Effector CD8-positive, alpha-beta T cell (primary cell): Measurements from ENCODE around the gene ADAMTS6.

Experiments
- DNase-seq: peaks from one replicate; lab custom pipeline; 2025; lab: John Stamatoyannopoulos, UW

The ADAMTS6 gene

DNA sequence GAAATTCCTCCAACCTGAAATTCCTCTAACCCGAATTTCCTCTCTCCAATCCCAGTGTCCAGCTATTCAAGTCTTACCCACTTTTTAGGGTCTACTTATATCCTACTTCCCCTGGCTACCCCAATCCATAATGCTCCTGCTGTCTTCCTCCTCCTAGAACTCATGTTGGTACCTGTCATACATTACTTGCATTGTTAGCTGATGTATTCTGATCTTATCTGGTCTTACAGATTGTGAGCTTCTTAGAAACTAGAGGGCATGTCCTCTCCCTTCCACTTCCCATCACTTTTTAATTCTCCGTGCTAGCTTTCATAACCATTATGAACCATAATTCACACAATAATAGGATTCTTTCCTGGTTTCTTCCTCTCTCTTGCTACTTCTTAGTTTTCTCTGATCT lies 376.9 kb downstream of the ADAMTS6 start:
- no peak for DNase-seq

DNA sequence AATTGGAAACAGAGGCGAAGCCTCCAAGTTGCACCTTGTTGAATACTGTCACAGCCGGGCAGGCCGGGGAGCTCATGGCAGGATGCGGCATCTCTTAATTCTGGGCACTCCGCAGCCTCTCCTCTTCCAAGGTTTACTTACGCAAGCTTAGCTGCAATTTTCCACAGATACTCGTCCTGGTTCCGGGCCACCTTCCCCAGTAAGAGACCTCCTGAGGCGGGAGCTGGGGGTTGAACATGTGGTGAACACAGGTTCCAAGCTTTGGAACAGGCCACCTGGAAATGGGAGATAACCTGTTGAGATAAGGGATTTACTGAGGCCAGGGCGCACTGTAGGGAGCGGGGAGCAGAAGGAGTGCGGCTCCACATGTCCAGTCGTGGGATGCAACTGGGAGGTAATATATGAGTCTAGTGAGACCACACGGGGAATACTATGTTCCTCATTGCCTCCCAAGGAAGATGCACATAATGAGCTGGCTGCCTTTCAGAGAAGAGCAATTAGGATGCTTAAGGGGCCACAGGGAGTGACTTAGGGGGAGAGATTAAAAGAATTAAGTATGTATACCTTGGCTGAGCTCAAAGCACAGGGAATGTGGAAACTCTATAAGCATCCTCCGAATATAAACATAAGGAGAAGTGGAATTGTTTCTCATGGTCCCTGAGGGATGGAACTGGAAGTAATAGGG lies 377.8 kb downstream of the ADAMTS6 start:
- DNase-seq: no peak

DNA sequence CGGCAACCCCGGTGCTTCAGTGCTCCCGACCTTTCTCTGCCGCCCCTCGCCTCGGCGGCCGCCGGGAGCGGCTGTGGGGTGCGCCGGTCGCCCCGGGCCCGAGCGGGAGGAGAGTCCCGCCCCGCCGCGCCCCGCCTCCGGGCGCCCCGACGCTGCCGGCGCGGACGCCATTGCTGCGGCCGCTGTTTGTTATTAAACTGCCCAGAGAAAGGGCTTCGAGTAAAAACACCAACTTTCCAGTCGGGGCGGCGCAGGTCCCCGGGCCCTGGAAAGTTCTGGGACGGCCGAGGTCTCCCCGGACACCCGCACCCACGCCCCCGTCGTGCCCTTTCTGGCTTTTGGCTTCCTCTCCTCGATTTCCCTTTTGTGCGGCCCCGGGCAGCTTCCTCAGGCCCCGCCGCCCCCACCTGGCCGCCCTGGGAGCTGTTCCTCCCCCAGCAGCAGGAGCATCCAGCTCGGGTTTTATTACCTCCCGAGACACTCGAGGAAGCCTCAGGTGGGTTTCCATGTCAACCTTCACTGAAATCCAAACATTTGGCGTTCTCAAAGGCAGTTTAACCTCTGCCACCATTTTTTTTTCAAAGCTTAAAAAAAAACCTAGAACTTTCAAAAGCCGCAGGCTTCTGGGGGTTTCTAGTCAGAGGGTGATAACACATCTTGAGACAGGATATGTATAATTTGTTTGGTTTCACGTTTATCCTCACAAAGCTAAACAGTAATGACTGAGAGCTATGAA lies 378.6 kb downstream of the ADAMTS6 start:
- peak; percentile 33 for DNase-seq

DNA sequence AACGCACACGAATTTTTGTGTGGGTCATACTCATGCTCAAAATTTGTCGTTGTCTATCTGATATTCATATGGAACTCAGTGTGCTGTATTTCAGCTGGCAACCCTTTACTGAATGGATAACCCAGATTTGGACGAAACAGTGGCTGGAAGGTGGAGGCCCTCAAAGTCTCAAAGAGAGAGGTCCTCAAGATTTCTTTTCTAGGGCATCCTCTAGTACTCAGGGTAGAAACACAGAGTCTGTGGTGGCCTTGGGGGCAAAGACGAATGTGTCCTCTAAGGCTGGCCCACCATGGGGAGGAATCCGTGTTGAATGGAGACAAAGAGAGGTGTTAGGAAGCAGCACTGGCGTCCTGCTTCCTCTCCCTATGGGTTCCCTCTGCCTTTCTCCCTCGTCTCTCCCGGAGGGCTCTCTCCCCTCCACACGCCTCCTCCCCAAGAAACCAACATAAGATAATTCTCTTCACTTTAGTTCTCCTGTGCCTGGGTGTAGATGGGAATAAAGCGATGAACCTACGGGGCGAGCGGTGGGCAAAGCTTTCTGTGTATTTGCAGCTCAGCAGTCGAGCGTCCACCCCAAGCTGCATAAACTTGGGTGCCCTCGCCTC lies 379.2 kb downstream of the ADAMTS6 start:
- no peak for DNase-seq

DNA sequence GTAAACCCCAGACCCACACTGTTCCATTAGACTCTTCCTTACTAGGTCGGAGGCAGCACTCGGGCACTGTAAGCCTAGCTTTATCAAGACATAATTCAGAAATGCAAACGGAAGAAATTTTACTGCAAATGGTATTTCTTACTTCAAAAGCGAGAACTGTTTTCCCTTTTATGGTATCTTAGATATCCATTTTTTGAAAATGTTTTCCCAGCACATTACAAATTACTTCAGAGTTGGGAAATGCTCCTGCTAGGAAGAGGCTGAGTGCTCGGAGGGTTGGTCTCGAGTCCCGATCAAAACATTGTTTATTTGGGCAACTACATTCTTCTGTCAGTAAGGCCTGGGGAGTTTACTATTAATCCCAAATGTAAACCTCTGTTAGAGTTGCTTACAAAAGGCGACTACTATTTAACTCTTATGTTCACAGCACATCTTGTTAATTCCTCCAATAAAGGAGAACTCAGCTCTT lies 380.1 kb downstream of the ADAMTS6 start:
- no peak for DNase-seq

DNA sequence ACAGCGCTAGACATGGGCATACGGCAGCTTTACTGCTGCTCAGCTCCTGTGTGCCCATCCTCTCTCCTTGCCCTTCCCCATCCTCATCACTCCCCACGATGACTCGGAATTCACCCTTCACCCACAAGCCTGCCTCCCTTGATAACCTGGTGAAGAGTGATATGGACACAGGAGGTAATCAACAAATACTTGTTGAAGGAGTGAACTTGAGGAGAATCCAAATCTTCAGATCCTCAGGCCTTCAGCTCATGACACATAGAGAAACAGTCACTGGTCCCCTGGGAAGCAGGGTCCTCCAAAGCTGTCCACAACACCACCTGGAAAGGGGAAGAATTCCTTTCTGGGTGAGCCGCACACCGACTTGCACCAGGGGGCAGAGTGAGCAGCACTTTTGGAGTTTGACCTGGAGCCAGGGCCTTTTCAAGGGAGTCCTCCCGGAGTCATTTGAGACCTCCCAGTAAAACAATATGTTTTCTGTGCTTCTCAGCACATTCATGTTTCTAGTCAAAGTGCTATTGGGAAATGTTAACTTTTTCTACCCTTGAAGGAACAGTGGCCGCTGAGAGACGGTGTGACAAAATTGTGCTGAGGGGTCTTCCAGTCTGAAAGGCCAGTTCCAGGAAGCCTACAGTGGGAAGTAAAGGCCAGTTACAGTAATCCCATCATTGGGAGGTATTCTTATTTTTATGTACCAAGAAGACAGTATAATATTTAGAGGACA lies 380.6 kb downstream of the ADAMTS6 start:
- DNase-seq: peak; percentile 1
